NCI-H510A treated with DMSO at 0.1 percent for 48 hours (cell line): ENCODE measurements around the gene DIP2C.
"Not testable (repeated sequence)": the region's sequence is repeated elsewhere in the genome, so short reads cannot be mapped to it uniquely, and the experiment has no call there.

Experiments used
- DNase-seq: peaks from one replicate; lab custom pipeline; 2025; lab: John Stamatoyannopoulos, UW

DIP2C gene

DNA sequence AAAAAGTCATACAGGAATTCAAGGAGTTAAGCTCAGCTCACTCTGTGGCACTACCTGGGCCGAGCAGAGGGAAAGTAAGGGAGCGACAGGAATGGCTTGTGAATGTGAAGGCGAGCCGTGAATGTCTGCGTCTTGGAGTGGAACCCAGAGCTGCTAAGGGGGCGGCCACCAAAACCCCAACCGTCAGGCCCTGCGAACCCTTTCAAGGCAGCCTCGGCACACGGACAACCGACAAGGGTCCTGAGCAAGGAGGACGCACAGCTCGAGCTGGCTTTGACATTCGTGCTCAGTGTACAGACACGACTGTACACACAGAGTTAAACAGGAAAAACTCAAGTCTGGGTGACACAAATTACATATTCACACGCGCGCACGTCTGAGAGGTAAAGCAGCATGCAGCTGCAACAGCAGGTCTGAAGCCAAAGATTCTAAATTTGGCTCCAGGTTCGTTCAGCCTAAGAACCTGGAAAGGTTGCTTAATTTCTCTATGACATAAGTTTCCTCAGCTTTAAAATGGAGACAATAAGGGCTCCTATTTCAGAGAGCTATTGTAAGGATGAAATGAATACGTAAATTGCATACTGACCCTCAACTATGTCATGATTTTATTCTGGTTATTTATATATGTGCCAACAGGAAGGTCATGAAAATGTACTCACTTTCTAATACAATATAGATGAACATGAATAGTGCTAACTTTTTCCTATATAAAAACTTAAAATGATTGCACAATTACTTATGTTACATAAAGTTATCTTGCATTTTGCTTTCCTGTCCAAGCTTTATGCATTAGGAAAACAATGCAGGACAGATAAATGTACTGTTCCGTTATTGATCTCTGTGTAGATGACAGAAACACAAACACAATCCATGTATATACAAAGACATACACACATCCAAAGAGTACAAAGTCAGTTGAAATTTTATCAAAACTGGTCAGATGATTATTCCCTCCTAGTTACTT lies 361.3 kb downstream of the DIP2C start:
- DNase-seq = no peak

DNA sequence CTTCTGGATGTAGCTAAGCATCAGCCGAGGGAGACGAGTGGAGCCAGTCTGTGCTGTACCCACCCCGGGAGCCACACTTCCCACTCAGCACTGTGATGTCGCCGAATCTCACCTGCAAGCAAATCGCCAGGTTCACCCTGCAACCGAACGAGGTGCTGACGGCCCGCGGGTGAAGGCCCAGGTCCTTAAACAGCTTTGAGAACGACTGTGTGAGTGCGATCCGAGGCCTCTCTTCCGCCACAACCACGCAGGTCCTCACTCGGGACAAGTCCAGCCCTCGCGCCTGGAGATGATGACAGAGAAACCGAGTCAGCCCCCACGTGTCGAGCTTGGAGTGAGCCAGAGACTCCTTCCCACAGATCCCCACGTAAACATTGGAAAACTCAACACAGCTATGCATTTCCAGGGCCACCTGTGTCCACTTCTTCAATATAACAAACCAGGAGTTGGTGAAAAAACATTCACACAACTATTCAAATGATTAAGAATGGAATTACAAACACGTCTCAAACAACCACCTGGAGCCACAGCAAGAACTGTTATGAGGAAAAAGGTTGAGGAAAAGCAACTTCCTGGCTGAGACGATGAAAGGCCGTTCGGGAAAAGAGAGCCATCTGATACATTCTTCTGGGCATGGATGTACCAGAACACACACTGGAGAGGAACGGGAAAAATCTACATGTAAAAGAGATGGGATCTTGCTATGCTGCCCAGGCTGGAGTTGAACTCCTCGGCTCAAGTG lies 362.4 kb downstream of the DIP2C start:
- no peak for DNase-seq

DNA sequence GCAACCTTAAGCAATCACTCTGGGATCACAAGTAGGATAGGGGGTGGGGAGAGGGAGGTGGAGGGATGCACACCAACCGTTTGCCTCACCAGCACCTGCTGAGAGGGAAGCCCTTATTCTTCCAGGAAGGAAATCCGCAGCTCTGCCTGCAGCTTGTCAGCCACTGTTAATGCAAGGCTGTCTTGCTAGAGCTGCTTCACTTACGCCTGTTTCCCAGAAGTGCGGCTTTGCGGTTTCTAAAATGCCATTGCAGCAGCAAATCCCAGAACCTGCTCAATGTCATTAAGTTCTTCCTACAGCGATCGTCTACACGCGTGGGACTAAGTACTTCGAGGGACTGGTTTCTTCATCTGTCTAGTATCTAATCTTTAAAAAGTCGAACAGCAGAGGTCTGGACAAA lies 363.1 kb downstream of the DIP2C start:
- no peak for DNase-seq

DNA sequence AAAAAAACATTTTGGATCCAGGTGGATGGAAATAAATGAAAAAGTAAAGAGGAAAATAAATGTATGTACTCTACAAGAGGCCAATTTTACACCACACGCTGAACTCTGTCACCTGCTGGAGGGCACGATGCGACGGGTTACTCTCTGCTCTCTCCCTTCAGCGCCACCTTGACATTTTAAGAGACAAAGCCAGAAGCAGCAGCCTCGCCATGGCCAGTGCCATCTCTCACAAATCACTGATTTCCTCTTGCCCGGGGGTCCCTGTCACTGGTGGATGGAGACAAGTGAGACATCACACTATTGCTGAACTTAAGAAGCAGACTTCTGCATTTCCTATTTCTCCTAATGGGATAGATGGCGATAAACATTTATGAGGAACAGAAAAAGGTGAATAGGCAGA lies 364.2 kb downstream of the DIP2C start:
- no peak for DNase-seq

DNA sequence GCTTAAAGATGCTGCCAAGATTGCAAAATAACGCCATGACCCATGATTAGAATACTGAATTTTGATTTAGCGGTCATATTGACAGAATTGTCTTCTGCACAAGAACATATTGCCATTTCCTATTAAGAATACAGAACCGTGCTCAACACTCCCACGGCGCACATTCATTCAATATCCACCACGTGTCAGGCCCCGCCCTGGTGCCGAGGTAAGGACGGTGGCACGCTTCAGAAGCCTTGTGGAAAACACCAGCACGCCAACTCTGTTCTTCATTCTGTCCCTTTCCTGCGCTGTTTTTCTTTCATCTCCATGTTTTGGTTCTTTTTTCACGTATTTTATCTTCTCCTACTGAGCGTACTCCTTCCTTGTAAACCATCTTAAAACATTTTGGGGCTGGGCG lies 364.9 kb downstream of the DIP2C start:
- no peak for DNase-seq

DNA sequence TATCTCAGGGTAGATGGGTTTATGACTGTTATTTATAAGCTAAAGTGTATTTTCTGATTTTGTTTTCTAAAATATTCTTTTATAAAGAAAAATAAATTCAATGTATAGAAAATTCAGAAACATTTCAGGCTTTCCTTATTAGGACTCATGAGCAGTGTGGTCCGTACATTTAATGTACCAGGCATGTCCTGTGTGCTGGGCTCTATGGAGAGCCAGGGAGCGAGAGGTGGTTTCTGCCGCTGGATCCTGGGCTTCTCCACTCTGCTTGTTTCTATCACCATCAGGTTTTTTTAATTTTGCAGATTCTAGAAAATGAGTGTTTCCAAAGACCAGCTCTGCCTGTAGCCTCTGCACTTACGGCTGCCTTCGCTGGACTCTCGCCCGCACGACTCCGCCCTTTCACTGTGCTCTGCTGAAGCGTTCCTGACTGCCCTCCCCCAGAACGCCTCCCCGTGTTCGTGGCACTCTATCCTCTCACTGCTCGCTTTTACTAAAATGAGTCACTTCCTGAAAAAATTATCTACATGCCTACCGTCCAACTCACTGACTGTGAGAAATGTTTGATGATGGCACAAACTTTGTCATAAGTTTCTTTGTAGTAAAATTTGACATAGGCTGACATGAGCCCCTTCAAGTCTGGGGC lies 365.7 kb downstream of the DIP2C start:
- DNase-seq = no peak

DNA sequence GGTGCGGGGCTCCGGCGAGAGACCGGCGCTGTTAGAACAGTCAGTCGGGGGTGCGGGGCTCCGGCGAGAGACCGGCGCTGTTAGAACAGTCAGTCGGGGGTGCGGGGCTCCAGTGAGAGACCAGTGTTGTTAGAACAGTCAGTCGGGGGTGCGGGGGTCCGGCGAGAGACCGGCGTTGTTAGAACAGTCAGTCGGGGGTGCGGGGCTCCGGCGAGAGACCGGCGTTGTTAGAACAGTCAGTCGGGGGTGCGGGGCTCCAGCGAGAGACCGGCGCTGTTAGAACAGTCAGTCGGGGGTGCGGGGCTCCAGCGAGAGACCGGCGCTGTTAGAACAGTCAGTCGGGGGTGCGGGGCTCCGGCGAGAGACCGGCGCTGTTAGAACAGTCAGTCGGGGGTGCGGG lies 366.4 kb downstream of the DIP2C start:
- DNase-seq = not testable (repeated sequence)

DNA sequence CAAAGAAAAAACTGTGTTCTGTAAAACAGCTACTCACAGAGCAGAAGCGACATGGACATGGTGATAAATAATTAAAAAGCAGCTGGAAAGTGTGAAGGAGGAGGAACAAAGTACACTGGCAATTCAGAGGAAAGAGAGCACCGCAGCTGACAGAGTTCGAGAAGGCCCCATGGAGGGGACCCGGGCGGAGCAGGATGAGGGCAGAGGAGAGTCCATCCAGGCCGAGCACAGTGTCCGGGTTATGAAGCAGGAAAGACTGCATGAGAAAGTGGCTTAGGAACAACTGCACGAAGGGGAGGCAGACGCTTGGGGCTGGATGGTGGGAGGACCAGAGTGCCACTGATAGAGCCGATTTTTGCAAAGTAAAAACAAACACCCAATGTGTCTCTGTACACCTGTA lies 368.7 kb downstream of the DIP2C start:
- DNase-seq = no peak

DNA sequence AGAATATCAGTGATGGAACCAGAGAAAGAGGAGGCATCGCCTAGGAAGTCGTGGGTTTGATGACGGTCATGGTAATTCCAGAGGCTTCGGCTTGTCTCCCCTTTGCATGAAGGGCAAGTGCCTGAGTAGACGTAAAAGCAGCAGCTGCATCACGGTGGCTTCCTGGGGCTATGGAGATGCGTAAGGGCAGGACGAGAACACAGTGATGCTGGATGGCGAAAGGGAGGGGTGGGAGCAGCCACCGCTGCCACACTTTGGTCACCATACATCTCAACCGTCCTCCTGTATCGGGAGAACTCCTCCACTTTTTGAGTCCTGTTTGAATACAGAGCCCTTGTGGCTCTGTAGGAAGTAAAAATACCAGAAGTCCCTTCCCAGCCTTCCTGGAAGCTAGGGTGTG lies 371.5 kb downstream of the DIP2C start:
- no peak for DNase-seq

DNA sequence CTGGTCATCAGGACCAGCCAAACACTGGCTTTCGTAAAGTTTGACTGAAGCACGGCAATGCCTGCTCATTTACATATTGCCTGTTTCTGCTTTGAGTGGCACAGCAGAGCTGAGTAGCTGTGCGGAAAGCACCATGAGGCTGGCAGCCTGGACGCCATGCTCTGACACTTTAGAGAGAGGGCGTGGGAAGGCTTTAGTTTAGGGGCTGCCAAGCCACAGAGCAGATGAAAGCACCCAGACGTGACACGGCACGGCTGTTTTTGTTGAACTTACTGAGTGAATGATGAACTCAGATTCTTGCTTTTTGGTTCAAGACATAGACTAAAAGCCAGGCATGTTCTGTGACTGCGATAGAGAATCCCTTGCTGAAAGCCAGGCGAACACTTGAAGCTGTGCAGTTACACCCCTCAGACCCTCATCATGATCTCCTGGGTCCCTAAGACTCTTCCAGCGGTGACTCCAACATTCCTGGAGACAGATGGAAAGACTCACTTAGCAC lies 372.1 kb downstream of the DIP2C start:
- no peak for DNase-seq

DNA sequence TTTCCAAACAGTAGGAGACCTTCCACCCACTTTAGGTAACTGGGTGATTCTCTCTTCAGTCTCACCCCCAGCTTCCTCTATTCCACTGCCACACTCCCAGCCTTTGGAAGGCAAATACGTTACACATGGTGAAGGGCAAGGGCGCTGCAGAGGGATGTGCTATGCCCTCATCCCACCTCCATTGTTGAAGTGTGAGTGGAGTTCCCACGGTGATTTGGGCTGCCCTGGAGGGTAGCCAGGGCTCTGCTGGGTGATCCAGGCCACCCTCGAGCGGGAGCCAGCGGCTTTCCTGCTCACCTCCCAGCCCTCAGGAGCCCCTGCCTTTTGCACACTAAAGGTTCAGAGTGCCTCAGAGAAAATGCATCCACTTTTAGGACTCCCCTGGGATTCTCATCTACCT lies 373.1 kb downstream of the DIP2C start:
- no peak for DNase-seq

DNA sequence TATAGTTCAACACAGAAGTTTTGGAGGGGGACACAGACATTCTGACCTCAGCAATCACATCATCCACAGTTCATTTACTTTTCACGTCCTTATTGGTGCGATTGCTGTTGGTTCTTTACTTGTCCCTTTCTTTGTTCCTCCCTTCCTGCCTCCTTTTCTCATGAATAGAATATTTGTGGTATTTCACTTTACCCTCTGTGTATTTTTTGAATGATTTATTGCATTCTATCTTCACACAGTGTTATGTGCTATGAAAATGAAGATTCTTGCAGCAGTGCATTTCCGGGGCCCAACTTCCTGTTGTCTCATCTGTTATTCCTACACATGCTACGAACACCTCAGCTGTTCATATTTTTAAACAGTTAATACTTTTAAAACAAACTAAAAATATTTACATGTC lies 374.6 kb downstream of the DIP2C start:
- no peak for DNase-seq

DNA sequence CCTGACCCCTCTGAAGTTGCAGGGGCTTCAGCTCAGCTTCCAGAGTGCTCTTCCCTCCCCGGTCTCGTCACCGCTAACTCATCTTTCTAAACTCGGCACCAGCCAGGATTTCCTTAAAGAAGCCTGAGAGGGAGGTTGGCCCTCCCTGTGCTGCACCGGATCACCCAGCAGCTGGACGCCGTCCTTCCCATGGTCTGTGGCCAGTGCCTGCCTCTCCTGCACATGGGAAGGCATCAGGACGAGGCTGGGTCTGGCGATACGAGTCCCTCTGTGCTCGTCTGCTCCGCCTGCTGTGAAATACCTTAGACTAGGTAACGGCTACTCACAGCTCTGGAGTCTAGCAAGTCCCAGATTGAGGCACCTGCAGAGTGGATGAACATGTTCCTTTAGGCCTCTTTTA lies 375.1 kb downstream of the DIP2C start:
- no peak for DNase-seq

DNA sequence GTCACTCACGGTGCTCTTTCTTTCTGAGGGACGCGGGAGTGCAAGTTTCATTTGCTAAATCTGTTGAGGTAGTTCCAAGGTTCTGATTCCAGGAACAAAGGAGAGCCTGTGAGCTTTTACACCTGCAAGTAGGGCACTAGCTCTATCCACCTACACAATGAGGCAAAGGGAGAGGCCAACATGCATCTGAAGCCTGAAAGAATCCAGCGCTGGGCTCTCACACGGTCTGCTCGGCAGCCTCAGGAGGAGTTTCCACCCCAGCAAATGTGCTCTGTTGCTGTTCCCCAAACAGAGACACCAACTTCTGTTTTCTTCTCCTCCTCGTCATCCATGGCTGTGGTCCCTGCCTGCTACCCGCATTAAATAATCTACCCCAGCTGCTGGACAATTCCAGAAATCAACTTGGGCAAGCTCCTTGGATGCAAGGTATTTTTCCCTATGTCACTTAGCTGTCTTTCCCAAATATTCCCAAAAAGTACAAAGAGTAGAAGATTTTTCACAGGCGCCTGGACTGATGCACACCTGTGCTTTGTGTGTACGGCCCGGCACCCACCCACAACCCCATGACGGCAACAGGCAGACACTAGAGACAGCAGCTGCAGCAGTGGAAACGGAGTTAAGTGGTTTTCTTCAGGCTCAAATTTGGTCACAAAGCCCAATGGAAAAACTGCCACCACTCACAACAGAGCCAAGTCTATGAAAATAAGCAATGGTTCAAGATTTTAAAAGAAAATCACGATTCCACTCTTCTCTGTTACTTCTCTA lies 377.4 kb downstream of the DIP2C start:
- no peak for DNase-seq

DNA sequence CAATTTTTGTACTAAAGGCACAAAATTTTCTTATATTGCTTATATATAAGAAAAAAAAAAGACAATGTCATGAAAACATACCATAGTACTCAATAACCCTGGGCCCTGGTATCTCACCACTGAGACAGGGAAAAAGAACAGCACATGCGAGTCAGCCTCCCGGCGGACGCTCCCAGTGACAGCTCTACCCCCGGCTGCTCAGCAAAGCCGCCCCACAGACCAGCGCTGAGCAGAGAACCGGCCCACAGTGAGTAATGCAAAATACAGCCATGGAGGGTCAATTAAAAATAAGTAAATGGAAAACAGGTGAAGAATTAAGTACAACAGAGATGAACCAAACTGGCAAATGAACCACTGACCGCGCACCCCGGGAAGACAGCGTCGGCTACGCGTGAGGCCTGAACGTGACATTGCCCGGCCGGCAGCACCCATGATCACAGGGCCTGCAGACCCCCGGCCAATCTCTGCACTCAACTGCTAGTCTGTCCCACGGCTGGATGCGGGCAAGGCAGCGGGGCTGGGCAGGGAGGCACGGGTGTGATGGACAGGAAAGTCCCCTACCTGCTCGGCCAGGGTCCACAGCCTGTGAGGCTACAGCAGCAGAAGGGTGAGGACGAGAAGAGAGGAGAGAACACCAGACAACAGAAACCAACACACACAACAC lies 378.4 kb downstream of the DIP2C start:
- no peak for DNase-seq

DNA sequence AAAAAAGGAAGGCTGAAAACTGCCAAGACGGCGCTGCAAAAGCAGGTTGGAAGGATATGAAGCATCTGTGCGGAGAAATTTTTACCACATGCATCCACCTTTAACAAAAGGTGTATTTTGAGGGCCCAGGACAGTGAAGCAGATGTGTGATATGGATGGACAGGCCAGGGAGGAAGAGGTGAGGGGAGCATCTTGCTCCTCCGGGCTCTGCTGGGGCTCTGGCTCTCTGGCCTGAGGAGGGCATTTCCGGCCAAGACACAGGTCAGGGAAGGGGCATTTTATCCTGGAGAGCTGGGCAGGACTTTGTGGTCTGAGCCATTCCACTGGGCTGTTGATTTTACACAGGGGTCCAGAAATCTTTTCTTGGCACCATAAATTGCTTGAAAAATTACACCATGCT lies 379.1 kb downstream of the DIP2C start:
- DNase-seq = no peak

DNA sequence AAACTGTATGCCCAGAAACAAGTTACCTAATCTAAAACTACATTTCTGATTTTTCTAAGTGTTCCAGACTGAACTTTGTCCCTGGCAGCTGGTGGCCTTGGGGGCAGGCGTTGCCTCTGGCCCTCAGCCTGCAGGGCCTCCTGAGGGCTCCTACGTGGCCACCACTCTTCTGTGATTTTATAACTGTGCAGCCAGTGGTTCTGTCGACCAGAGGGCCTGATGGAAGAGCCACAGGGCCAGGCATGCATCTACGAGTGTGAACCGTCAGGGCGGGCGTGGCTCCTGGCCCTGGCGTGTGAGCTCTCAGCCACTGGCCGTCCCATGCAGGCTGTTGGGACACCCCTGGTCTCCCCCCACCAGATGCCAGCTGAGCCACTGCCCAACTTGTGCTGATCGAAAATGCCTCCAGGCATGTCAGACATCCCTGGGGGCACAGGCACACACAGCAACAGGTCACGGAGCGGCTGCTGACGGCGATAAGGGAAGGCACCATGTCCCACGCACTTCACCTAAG lies 380.8 kb downstream of the DIP2C start:
- DNase-seq = no peak

DNA sequence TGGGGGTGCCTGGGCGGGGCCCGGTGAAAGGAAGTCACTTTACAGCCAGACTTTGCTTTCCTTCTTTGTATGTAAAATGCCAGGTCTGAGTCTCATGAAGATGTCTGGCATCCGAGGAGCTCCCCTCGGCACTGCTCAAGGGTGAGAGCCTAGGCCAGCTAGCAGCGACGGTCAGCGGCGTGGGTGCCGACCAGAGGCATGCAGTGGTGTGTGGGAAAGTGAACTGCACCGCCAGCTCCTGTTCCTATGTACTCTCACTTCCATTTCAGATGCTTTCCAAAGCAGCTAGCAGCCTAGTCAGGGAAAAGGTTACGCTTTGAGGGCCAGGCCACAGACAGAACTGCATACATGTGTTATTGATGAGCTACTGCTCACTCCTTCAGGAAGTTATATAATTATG lies 381.4 kb downstream of the DIP2C start:
- DNase-seq = no peak

DNA sequence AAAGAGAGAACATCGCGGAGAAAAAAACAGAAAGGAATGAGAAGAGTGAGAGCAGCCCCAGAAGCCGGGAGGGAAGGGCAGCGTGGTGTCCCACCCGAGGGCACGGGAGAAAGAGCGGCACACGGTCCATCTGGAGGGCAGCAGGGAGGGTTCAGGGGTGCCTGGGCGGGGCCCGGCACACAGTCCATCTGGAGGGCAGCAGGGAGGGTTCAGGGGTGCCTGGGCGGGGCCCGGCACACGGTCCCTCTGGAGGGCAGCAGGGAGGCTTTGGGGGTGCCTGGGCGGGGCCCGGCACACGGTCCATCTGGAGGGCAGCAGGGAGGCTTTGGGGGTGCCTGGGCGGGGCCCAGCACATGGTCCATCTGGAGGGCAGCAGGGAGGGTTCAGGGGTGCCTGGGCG lies 381.8 kb downstream of the DIP2C start:
- DNase-seq = no peak

DNA sequence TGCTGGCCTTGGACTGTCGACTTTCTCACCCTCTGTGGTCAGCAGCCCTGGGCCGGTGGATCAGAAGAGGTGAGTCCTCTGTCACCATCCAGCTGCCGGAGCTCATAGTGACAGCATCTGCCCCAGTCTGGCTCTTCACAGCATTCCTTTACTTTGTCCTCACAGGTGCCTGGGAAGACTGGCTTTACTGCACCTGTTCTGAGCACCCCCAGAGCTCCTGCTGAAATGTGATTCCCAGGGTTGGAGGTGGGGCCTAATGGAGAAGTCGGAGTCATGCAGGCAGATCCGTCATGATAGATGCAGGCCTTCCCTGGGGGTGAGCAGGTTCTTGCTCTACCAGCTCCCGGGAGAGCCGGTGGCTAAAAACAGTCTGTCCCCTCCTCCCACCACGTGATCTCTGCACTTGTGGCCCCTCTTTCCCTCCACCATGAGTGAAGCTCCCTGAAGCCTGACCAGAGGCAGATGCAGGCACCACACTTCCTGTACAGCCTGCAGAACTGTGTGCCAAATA lies 382.7 kb downstream of the DIP2C start:
- DNase-seq = peak; percentile 40
